Upper lobe of left lung (tissue), 6 donors: ENCODE measurements around the gene CNEP1R1. TPM values are rescaled to one million over a fixed set of nuclear protein-coding genes. Genes with fewer than 3 reads are reported as not detected.

ENCODE experiments used
- ATAC-seq, 2 donors: fragments of 200-7000 bp; cut with Tn5 transposase; one replicate each; pipeline ENCODE4 v1.9.1; 2022; ENCODE audit warnings: mild to moderate bottlenecking in 2 of 2, moderate library complexity in 2 of 2; ENCODE audit not compliant: low FRiP score in 2 of 2
- DNase-seq, 2 donors: peaks; one replicate each; pipeline ENCODE4 v3.0.0-alpha.2; 2019 to 2020
- H3K27ac ChIP-seq, 4 donors: fragments of 200-600 bp; sonication (generic); one replicate each; pipeline ENCODE4 v1.5.1; 2016 to 2019
- H3K27me3 ChIP-seq, 4 donors: fragments of 200-600 bp; sonication (generic); one replicate each; pipeline ENCODE4 v1.5.1; 2017 to 2019
- H3K36me3 ChIP-seq, 4 donors: fragments of 200-600 bp; sonication (generic); one replicate each; pipeline ENCODE4 v1.5.1; 2016 to 2019
- H3K4me1 ChIP-seq, 4 donors: fragments of 200-600 bp; sonication (generic); one replicate each; pipeline ENCODE4 v1.5.1; 2018 to 2019
- H3K4me3 ChIP-seq, 4 donors: fragments of 200-600 bp; sonication (generic); one replicate each; pipeline ENCODE4 v1.5.1; 2017 to 2019; ENCODE audit warnings: mild to moderate bottlenecking in 2 of 4, moderate library complexity in 1 of 4
- H3K9me3 ChIP-seq, 4 donors: fragments of 200-600 bp; sonication (generic); one replicate each; pipeline ENCODE4 v1.5.1; 2018 to 2019
- EP300 ChIP-seq, 4 donors: sonication (generic); formaldehyde crosslinking; IDR thresholded peaks; one replicate each; pipeline ENCODE4 v1.5.1; 2017; ENCODE audit warnings: antibody characterized with exemption in 4 of 4, control low read depth in 2 of 4
- POLR2A ChIP-seq, 4 donors: fragments of 450-650 bp; IDR thresholded peaks; one replicate each; pipeline ENCODE4 v1.5.1; 2016 to 2017; ENCODE audit warnings: antibody characterized with exemption in 4 of 4, mild to moderate bottlenecking in 2 of 4
- POLR2AphosphoS5 ChIP-seq, 2 donors: sonication (generic); formaldehyde crosslinking; IDR thresholded peaks; one replicate each; pipeline ENCODE4 v1.5.1; 2017; ENCODE audit warnings: antibody characterized with exemption in 2 of 2
- WGBS, 2 donors: methylation state at CpG; one replicate each; pipeline ENCODE4 v1.1.5; 2017 to 2018; 5-methylcytosine and 5-hydroxymethylcytosine counted together
- total RNA-seq, 6 donors: library from RNA; depleted of rRNA in 4 of 6; stranded (reverse); fragments of >200 nt in 4 of 6; gene quantifications; one replicate each; pipeline versions ENCODE4 v1.1.0 to v1.2.1, GENCODE V29; 2016 to 2021
- TF ChIP-seq, protein P1 (sequence below), 6 experiments: fragments of 450-650 bp in 4 of 6; fragments of 200-600 bp in 2 of 6; sonication (generic) in 2 of 6; IDR thresholded peaks; one replicate each; pipeline ENCODE4 v1.5.1; 2016 to 2019; ENCODE audit warnings: antibody characterized with exemption in 6 of 6
- donor health status: DM: no; HTN: no; CAD: no; lungs with moderate emphysema.
- donor health status: DM: no; HTN: yes; CAD: no; lungs with severe emphysema.

The CNEP1R1 gene
- total RNA-seq, 6 donors from 2014 or later, result 1.0 to 21.8 (median 15.4) TPM

DNA sequence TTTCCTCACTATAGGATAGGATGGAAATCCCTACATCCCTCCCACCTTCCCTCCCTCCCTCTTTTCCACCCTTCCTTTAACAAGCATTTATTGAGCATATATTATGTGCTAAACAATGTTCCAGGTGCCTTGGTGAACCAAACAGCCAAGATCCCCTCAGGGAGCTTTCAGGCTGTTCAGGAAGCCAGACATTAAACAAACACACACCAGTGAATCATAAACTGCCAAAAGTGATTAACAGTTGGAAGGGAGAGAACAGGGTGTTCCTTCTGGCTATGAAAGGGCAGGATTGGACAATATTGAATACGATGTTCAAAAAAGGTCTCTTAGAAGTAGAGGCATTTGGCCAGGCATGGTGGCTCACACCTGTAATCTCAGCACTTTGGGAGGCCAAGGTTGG lies 22.8 kb upstream of the CNEP1R1 start:
- no peak for DNase-seq
- no peak overlapping the region for H3K4me3 ChIP-seq
- no peak overlapping the region for H3K27ac ChIP-seq
- no peaks in the 10 kb centered on the region for H3K9me3 ChIP-seq
- no peaks in the 10 kb centered on the region for H3K27me3 ChIP-seq
- H3K36me3 ChIP-seq, result no peaks in the 10 kb centered on the region
- TF ChIP-seq, protein P1, sequence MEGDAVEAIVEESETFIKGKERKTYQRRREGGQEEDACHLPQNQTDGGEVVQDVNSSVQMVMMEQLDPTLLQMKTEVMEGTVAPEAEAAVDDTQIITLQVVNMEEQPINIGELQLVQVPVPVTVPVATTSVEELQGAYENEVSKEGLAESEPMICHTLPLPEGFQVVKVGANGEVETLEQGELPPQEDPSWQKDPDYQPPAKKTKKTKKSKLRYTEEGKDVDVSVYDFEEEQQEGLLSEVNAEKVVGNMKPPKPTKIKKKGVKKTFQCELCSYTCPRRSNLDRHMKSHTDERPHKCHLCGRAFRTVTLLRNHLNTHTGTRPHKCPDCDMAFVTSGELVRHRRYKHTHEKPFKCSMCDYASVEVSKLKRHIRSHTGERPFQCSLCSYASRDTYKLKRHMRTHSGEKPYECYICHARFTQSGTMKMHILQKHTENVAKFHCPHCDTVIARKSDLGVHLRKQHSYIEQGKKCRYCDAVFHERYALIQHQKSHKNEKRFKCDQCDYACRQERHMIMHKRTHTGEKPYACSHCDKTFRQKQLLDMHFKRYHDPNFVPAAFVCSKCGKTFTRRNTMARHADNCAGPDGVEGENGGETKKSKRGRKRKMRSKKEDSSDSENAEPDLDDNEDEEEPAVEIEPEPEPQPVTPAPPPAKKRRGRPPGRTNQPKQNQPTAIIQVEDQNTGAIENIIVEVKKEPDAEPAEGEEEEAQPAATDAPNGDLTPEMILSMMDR (IDR thresholded peaks at IDR 0.05), result no peak
- no peak for ATAC-seq
- WGBS, 2 donors, result 61 to 74% methylated on average over 1 of the region's 1 CpG
- H3K4me1 ChIP-seq, result no peaks in the 10 kb centered on the region

DNA sequence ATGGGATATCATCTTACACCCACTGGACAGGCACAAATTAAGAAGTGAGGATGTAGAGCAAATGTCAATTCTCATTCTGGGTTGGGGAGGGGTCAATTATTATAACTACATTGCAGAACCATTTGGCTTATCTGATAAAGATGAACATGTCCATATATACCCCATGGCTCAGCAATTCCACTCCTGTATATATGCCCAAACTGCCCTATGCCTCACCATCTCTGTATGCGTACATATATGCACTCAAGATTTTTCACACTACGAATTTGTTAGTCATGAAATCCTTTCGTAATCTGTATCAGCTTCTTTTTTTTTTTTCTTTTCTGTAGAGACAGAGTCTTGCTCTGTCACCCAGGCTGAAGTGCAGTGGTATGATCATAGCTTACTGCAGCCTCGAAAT lies 20.8 kb upstream of the CNEP1R1 start:
- Histone ChIP-seq H3K36me3 (no peaks in the 10 kb centered on the region), H3K9me3 (no peaks in the 10 kb centered on the region), H3K27me3 (no peaks in the 10 kb centered on the region), H3K27ac (no peak overlapping the region), H3K4me1 (no peaks in the 10 kb centered on the region), H3K4me3 (no peak overlapping the region)
- WGBS, 2 donors, result 80 to 84% methylated on average over 4 of the region's 4 CpGs
- no peak for ATAC-seq
- TF ChIP-seq POLR2AphosphoS5 (IDR thresholded peaks at IDR 0.05) (no peak), POLR2A (IDR thresholded peaks at IDR 0.05) (no peak), EP300 (IDR thresholded peaks at IDR 0.05) (no peak)
- TF ChIP-seq, protein P1 (IDR thresholded peaks at IDR 0.05), result no peak
- DNase-seq, result no peak

DNA sequence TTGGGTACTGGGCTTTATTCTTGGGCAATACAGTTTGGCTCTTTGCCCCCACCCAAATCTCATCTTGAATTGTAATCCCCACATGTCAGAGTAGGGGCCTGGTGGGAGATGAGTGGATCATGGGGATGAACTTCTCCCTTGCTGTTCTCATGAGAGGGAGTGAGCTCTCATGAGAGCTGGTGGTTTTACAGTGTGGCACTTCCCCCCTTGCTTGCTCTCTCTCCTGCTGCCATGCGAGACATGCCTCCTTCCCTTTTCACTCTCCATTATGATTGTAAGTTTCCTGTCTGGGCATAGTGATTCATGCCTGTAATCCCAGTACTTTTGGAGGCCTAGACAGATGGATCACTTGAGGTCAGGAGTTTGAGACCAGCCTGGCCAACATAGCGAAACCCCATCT lies 18.1 kb upstream of the CNEP1R1 start:
- WGBS, 2 donors, result 72 to 77% methylated on average over 2 of the region's 2 CpGs
- Histone ChIP-seq H3K27ac (no peak overlapping the region), H3K27me3 (no peaks in the 10 kb centered on the region), H3K4me3 (no peak overlapping the region), H3K9me3 (no peaks in the 10 kb centered on the region), H3K4me1 (peaks cover 0 to 4% (median 3%) of the 10 kb centered on the region in 4 donors), H3K36me3 (no peaks in the 10 kb centered on the region)
- ATAC-seq (no peak), DNase-seq (no peak)
- TF ChIP-seq POLR2A (IDR thresholded peaks at IDR 0.05) (no peak), EP300 (IDR thresholded peaks at IDR 0.05) (no peak), POLR2AphosphoS5 (IDR thresholded peaks at IDR 0.05) (no peak)
- TF ChIP-seq, protein P1 (IDR thresholded peaks at IDR 0.05), result no peak

- no peak for ATAC-seq
These were observed 17.3 kb upstream of the CNEP1R1 start for GRCh38 chr16:50007744-50008143.

GRCh38 chr16:50010212-50010611 lies 14.8 kb upstream of the CNEP1R1 start:
- no peak for ATAC-seq
- TF ChIP-seq, protein P1 (IDR thresholded peaks at IDR 0.05), result no peak
- TF ChIP-seq POLR2AphosphoS5 (IDR thresholded peaks at IDR 0.05), result no peak
- TF ChIP-seq POLR2A (IDR thresholded peaks at IDR 0.05), result no peak
- TF ChIP-seq EP300 (IDR thresholded peaks at IDR 0.05), result no peak
- no peaks in the 10 kb centered on the region for H3K9me3 ChIP-seq
- peaks cover 0 to 5% (median 3%) of the 10 kb centered on the region in 4 donors for H3K4me1 ChIP-seq
- H3K27ac ChIP-seq, result no peak overlapping the region
- no peaks in the 10 kb centered on the region for H3K36me3 ChIP-seq
- no peak for DNase-seq
- no peak overlapping the region for H3K4me3 ChIP-seq
- WGBS, 2 donors, result 79 to 91% methylated on average over 2 of the region's 2 CpGs
- H3K27me3 ChIP-seq, result no peaks in the 10 kb centered on the region

More at GRCh38 chr16:50007744-50008143, 17.3 kb upstream of the CNEP1R1 start:
- H3K27ac ChIP-seq, result no peak overlapping the region
- peaks cover 0 to 5% (median 3%) of the 10 kb centered on the region in 4 donors for H3K4me1 ChIP-seq
- DNase-seq, result no peak
- 95 to 100% methylated on average over 1 of the region's 1 CpG for WGBS, 2 donors
- H3K36me3 ChIP-seq, result no peaks in the 10 kb centered on the region
- no peaks in the 10 kb centered on the region for H3K9me3 ChIP-seq
- H3K27me3 ChIP-seq, result no peaks in the 10 kb centered on the region
- H3K4me3 ChIP-seq, result no peak overlapping the region
- TF ChIP-seq, protein P1 (IDR thresholded peaks at IDR 0.05), result no peak
- TF ChIP-seq POLR2AphosphoS5 (IDR thresholded peaks at IDR 0.05), result no peak
- no peak for TF ChIP-seq POLR2A (IDR thresholded peaks at IDR 0.05)
- no peak for TF ChIP-seq EP300 (IDR thresholded peaks at IDR 0.05)
